SK-N-SH (cell line): ENCODE measurements around the gene TBKBP1. TPM values are rescaled to one million over a fixed set of nuclear protein-coding genes. Genes with fewer than 3 reads are reported as not detected.

Experiments
- CTCF ChIA-PET: fragments of 300-600, 350-600 bp; formaldehyde crosslinking; extraction: SDS; loops from one replicate; lab custom pipeline; 2021; lab: Yijun Ruan, JAX
- POLR2A ChIA-PET: fragments of 350-600 bp; sonication (Branson Sonifier 250); formaldehyde crosslinking; extraction: SDS; loops from one replicate; lab custom pipeline; 2020; ENCODE audit warnings: antibody characterized with exemption, inconsistent platforms; lab: Yijun Ruan, JAX
- DNase-seq: peaks from one replicate; pipeline ENCODE4 v3.0.0; 2012
- H2AFZ ChIP-seq: fragments of 200-600 bp; sonication (generic); 2 replicates; pipeline ENCODE4 v1.8.1; 2016; ENCODE audit warnings: antibody characterized with exemption, mild to moderate bottlenecking, low read depth
- H3F3A ChIP-seq: fragments of 200-600 bp; sonication (generic); replicated peaks from 2 replicates; pipeline ENCODE3; 2016; ENCODE audit warnings: antibody characterized with exemption, mild to moderate bottlenecking; ENCODE audit not compliant: insufficient read depth
- H3K27ac ChIP-seq, 2 experiments: fragments of 200-500 bp in 1 of 2; fragments of 200-600 bp in 1 of 2; sonication (Bioruptor generic) in 1 of 2; sonication (generic), shearing (Covaris generic) in 1 of 2; 2 replicates each; pipeline versions ENCODE4 v1.5.1 to v1.6.1; 2014 to 2016; ENCODE audit warnings: low read depth in 2 of 2, inconsistent platforms in 1 of 2, low read length in 1 of 2, mild to moderate bottlenecking in 1 of 2, mixed read lengths in 1 of 2
- H3K27me3 ChIP-seq: fragments of 200-600 bp; sonication (generic), shearing (Covaris generic); 2 replicates; pipeline ENCODE4 v1.6.1; 2016; ENCODE audit warnings: mixed run types; ENCODE audit not compliant: insufficient read depth
- H3K36me3 ChIP-seq, 2 experiments: fragments of 200-500 bp in 1 of 2; fragments of 200-600 bp in 1 of 2; sonication (Bioruptor generic) in 1 of 2; sonication (generic) in 1 of 2; replicated peaks in 1 of 2; 2 replicates each; pipeline versions ENCODE3 to v1.5.1; 2014 to 2016; ENCODE audit warnings: low read length in 1 of 2, mild to moderate bottlenecking in 1 of 2; ENCODE audit not compliant: insufficient read depth in 2 of 2, control insufficient read depth in 1 of 2
- H3K4me1 ChIP-seq, 2 experiments: fragments of 200-500 bp in 1 of 2; fragments of 200-600 bp in 1 of 2; sonication (Bioruptor generic) in 1 of 2; sonication (generic), shearing (Covaris generic) in 1 of 2; 2 replicates each; pipeline versions ENCODE4 v1.5.1 to v1.6.1; 2014 to 2016; ENCODE audit warnings: low read depth in 1 of 2, low read length in 1 of 2, mixed run types in 1 of 2; ENCODE audit not compliant: insufficient read depth in 2 of 2, control insufficient read depth in 1 of 2
- H3K4me2 ChIP-seq: fragments of 200-600 bp; sonication (generic), shearing (Covaris generic); 2 replicates; pipeline ENCODE4 v1.6.1; 2017; ENCODE audit warnings: mixed run types
- H3K4me3 ChIP-seq, 2 experiments: fragments of 200-500 bp in 1 of 2; fragments of 200-600 bp in 1 of 2; sonication (Bioruptor generic) in 1 of 2; sonication (generic), shearing (Covaris generic) in 1 of 2; 2 replicates each; pipeline versions ENCODE4 v1.5.1 to v1.8.1; 2014 to 2016; ENCODE audit warnings: low read depth in 2 of 2, inconsistent platforms in 1 of 2, low read length in 1 of 2, mild to moderate bottlenecking in 1 of 2, mixed read lengths in 1 of 2, moderate library complexity in 1 of 2
- H3K79me2 ChIP-seq: fragments of 200-600 bp; sonication (generic); 2 replicates; pipeline ENCODE4 v1.8.1; 2017; ENCODE audit warnings: mild to moderate bottlenecking; ENCODE audit not compliant: insufficient read depth
- H3K9ac ChIP-seq: fragments of 200-600 bp; sonication (generic); 2 replicates; pipeline ENCODE4 v1.6.1; 2017; ENCODE audit warnings: mixed run types
- H3K9me2 ChIP-seq: fragments of 200-600 bp; sonication (generic); 2 replicates; pipeline ENCODE4 v1.6.1; 2017; ENCODE audit warnings: mixed run types
- H3K9me3 ChIP-seq: fragments of 200-600 bp; sonication (generic); 2 replicates; pipeline ENCODE4 v1.6.1; 2017; ENCODE audit warnings: mixed run types, mild to moderate bottlenecking, moderate library complexity
- H4K20me1 ChIP-seq: fragments of 200-600 bp; sonication (generic); 2 replicates; pipeline ENCODE4 v1.6.1; 2017; ENCODE audit warnings: mild to moderate bottlenecking, mixed run types; ENCODE audit not compliant: insufficient read depth
- CTCF ChIP-seq: fragments of 200-600 bp; sonication (generic); IDR thresholded peaks from 2 replicates; pipeline ENCODE4 v1.6.1; 2017; ENCODE audit warnings: antibody characterized with exemption, mild to moderate bottlenecking, moderate library complexity
- FOXJ3 ChIP-seq: sonication (generic); formaldehyde crosslinking; IDR thresholded peaks from 2 replicates; pipeline ENCODE4 v1.5.1; 2020; ENCODE audit warnings: mild to moderate bottlenecking, missing genetic modification reagents
- GABPA ChIP-seq: IDR thresholded peaks from 2 replicates; pipeline ENCODE4 v1.4.0; 2012; ENCODE audit warnings: low read depth, mild to moderate bottlenecking
- IRF3 ChIP-seq: fragments of 150-350 bp; IDR thresholded peaks from 2 replicates; pipeline ENCODE4 v1.6.1; 2016; ENCODE audit warnings: mild to moderate bottlenecking, low read depth, low read length
- JUND ChIP-seq: IDR thresholded peaks from 2 replicates; pipeline ENCODE4 v1.4.0; 2012
- MAX ChIP-seq: IDR thresholded peaks from 2 replicates; pipeline ENCODE4 v1.4.0; 2012; ENCODE audit warnings: low read depth
- RCOR1 ChIP-seq: fragments of 150-350 bp; IDR thresholded peaks from 2 replicates; pipeline ENCODE4 v1.6.1; 2017; ENCODE audit warnings: antibody characterized with exemption, low read length
- RFX5 ChIP-seq: IDR thresholded peaks from 2 replicates; pipeline ENCODE4 v1.6.1; 2012; ENCODE audit warnings: mild to moderate bottlenecking, improper control_type of control experiment, low read length
- TCF12 ChIP-seq: IDR thresholded peaks from 2 replicates; pipeline ENCODE4 v1.4.0; 2012
- WGBS: methylation state at CpG from one replicate; pipeline ENCODE4 v1.1.6; 2017; ENCODE audit warnings: low lambda C conversion rate; 5-methylcytosine and 5-hydroxymethylcytosine counted together
- polyA plus RNA-seq, 3 experiments: library from polyadenylated mRNA; depleted of rRNA; stranded (reverse); fragments of >200 nt; gene quantifications; 2 replicates each; pipeline ENCODE4 v1.2.3, GENCODE V29; 2012
- TF ChIP-seq, protein P1 (sequence below): IDR thresholded peaks from 2 replicates; pipeline ENCODE4 v1.6.1; 2012; ENCODE audit warnings: mild to moderate bottlenecking, low read depth, low read length, moderate library complexity

The TBKBP1 gene
- polyA plus RNA-seq, 1 of the 3 experiments (the other 2 are of a cell fraction) = 14.4 TPM

DNA sequence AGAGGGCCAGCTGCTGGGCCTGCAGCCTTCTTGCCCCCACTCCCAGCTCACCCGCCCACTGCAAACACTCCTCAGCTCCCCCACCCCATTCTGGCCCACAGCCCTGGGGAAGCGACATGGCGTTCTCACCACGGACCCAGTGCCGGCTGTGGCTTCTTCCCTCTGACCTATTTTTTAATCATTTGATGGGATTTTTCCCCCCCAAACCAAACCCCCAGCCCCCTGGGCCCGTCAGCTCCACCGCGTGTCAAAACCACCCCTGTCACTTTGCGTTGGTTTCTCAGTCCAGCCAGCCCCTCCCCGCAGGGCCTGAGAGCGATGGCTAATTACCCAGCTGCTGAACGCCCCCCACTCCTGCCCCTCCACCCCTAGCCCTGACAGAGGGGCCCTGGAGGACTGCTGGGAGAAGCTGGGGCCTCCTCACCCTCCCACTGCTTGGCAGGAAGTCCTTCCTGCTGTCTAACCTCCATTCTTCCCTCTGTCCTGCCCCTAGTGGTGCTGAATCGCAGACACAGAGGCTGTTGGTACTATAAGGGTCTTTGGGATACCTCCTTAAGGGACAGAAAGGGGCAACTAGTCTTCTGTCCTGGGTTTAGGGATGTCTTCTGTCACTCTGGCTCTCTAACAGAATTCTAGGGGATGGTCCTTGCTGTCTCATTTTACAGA, 31.6 kb downstream of the TBKBP1 start:
- Histone ChIP-seq H3K4me3 (no peak overlapping the region), H3F3A (no peaks in the 10 kb centered on the region), H3K9me3 (no peaks in the 10 kb centered on the region), H3K4me1 (peaks cover 5 to 30% of the 10 kb centered on the region in 2 experiments; a peak in 2 of 4 replicates), H2AFZ (no peak overlapping the region), H3K9me2 (no peaks in the 10 kb centered on the region), H3K36me3 (no peaks in the 10 kb centered on the region), H3K4me2 (no peak overlapping the region), H3K79me2 (no peaks in the 10 kb centered on the region), H3K27me3 (peaks cover 72% of the 10 kb centered on the region), H3K27ac (no peak overlapping the region), H4K20me1 (no peaks in the 10 kb centered on the region; the same call in 1 of the 2 replicates), H3K9ac (no peak overlapping the region)
- no peak for DNase-seq
- ChIA-PET CTCF (interaction anchor here (1.0 to 9.9 kb wide), 9 partner anchors 10 to 64 kb away, joined by 4 to 109 read pairs (median 8); no protein-coding TSS in a partner anchor), POLR2A (no interaction called here)
- 74% methylated on average over 13 of the region's 13 CpGs for WGBS
- no peak for TF ChIP-seq JUND
- TF ChIP-seq CTCF = peak; percentile 20; the same call in 1 of the 2 replicates
- no peak for TF ChIP-seq MAX
- TF ChIP-seq IRF3 = no peak
- TF ChIP-seq RFX5 = no peak
- TF ChIP-seq, protein P1, sequence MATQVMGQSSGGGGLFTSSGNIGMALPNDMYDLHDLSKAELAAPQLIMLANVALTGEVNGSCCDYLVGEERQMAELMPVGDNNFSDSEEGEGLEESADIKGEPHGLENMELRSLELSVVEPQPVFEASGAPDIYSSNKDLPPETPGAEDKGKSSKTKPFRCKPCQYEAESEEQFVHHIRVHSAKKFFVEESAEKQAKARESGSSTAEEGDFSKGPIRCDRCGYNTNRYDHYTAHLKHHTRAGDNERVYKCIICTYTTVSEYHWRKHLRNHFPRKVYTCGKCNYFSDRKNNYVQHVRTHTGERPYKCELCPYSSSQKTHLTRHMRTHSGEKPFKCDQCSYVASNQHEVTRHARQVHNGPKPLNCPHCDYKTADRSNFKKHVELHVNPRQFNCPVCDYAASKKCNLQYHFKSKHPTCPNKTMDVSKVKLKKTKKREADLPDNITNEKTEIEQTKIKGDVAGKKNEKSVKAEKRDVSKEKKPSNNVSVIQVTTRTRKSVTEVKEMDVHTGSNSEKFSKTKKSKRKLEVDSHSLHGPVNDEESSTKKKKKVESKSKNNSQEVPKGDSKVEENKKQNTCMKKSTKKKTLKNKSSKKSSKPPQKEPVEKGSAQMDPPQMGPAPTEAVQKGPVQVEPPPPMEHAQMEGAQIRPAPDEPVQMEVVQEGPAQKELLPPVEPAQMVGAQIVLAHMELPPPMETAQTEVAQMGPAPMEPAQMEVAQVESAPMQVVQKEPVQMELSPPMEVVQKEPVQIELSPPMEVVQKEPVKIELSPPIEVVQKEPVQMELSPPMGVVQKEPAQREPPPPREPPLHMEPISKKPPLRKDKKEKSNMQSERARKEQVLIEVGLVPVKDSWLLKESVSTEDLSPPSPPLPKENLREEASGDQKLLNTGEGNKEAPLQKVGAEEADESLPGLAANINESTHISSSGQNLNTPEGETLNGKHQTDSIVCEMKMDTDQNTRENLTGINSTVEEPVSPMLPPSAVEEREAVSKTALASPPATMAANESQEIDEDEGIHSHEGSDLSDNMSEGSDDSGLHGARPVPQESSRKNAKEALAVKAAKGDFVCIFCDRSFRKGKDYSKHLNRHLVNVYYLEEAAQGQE = peak; percentile 89
- TF ChIP-seq FOXJ3 (CRISPR knock-in tag) = no peak
- TF ChIP-seq RCOR1 = no peak
- no peak for TF ChIP-seq GABPA
- TF ChIP-seq TCF12 = no peak
